Myocyte (in vitro differentiated cells): ENCODE measurements around the gene SYTL1. TPM values are rescaled to one million over a fixed set of nuclear protein-coding genes. Genes with fewer than 3 reads are reported as not detected.

ENCODE experiments used
- DNase-seq: peaks from one replicate; pipeline ENCODE4 v3.0.0-alpha.2; 2012; ENCODE audit warnings: low read depth
- total RNA-seq: library from RNA; depleted of rRNA; stranded (reverse); fragments of >200 nt; gene quantifications from 2 replicates; pipeline ENCODE4 v1.2.3, GENCODE V29; 2014

The SYTL1 gene
- total RNA-seq, 1 donor from 2014 or later = not detected

- DNase-seq = peak; percentile 44
Measured at GRCh38 chr1:27363766-27364695, 22.2 kb downstream of the SYTL1 start.

GRCh38 chr1:27364696-27365371 lies 23.0 kb downstream of the SYTL1 start:
- DNase-seq = no peak

GRCh38 chr1:27365372-27366112 lies 23.7 kb downstream of the SYTL1 start:
- peak; percentile 95 for DNase-seq

GRCh38 chr1:27366113-27366410 lies 24.2 kb downstream of the SYTL1 start:
- peak; percentile 91 for DNase-seq

GRCh38 chr1:27366411-27367159 lies 24.8 kb downstream of the SYTL1 start, which contains the start of gene MAP3K6:
MAP3K6 (minus strand) TSS chr1:27366961; CDS start chr1:27366597, 364 bp downstream.
- peak; percentile 85 for DNase-seq

GRCh38 chr1:27367160-27367650 lies 25.4 kb downstream of the SYTL1 start:
- no peak for DNase-seq

- peak; percentile 29 for DNase-seq
Measured at GRCh38 chr1:27368869-27369582, 27.2 kb downstream of the SYTL1 start.

GRCh38 chr1:27372022-27372807 lies 30.4 kb downstream of the SYTL1 start:
- no peak for DNase-seq

- no peak for DNase-seq
Measured at GRCh38 chr1:27372808-27373690, 31.2 kb downstream of the SYTL1 start.

GRCh38 chr1:27374362-27375086 lies 32.7 kb downstream of the SYTL1 start, which contains the start of gene FCN3:
FCN3 (minus strand) TSS chr1:27374824; CDS start chr1:27374818, 6 bp downstream.
- DNase-seq = no peak

GRCh38 chr1:27377760-27378495 lies 36.1 kb downstream of the SYTL1 start:
- DNase-seq = no peak

GRCh38 chr1:27379564-27380122 lies 37.8 kb downstream of the SYTL1 start:
- DNase-seq = no peak

GRCh38 chr1:27380224-27380623 lies 38.4 kb downstream of the SYTL1 start:
- DNase-seq = no peak

- DNase-seq = no peak
Measured at GRCh38 chr1:27380766-27381733, 39.2 kb downstream of the SYTL1 start.
